Naive B cell (primary cell): ENCODE data around the gene NUDT21. TPM values are rescaled to one million over a fixed set of nuclear protein-coding genes. Genes with fewer than 3 reads are reported as not detected.
A peak's percentile ranks its signal among the peaks of the same experiment; 100 is the strongest.
"Not testable (repeated sequence)": the region's sequence is repeated elsewhere in the genome, so short reads cannot be mapped to it uniquely, and the experiment has no call there.

ENCODE experiments used
- ATAC-seq, 2 donors: fragments of 150-1000 bp; cut with Tn5 transposase; 2 replicates each; pipeline ENCODE4 v1.10.0; 2021; ENCODE audit warnings: low read depth in 2 of 2, mild to moderate bottlenecking in 2 of 2, moderate library complexity in 2 of 2
- DNase-seq: peaks from one replicate; pipeline ENCODE4 v3.0.0; 2022
- H3K27ac Mint-ChIP-seq, 6 donors: one replicate each; pipeline ENCODE4 v1.8.0; 2020 to 2022; ENCODE audit warnings: mild to moderate bottlenecking in 6 of 6, mixed read lengths in 6 of 6, moderate library complexity in 5 of 6, inconsistent platforms in 2 of 6
- H3K27me3 Mint-ChIP-seq, 3 donors: one replicate each; pipeline ENCODE4 v1.8.0; 2021 to 2022; ENCODE audit warnings: mixed read lengths in 3 of 3, mild to moderate bottlenecking in 1 of 3
- H3K36me3 Mint-ChIP-seq, 2 donors: one replicate each; pipeline ENCODE4 v1.8.0; 2020 to 2022; ENCODE audit warnings: mixed read lengths in 2 of 2, inconsistent platforms in 1 of 2, mild to moderate bottlenecking in 1 of 2
- H3K4me1 Mint-ChIP-seq, 3 donors: one replicate each; pipeline ENCODE4 v1.8.0; 2020 to 2022; ENCODE audit warnings: mixed read lengths in 3 of 3, inconsistent platforms in 1 of 3, mild to moderate bottlenecking in 1 of 3, moderate library complexity in 1 of 3
- H3K4me3 Mint-ChIP-seq, 8 donors: one replicate each; pipeline ENCODE4 v1.8.0; 2020 to 2022; ENCODE audit warnings: mild to moderate bottlenecking in 8 of 8, mixed read lengths in 8 of 8, moderate library complexity in 8 of 8, inconsistent platforms in 2 of 8
- H3K9me3 Mint-ChIP-seq, 7 donors: one replicate each; pipeline ENCODE4 v1.8.0; 2020 to 2022; ENCODE audit warnings: mixed read lengths in 7 of 7, mild to moderate bottlenecking in 5 of 7, inconsistent platforms in 2 of 7, moderate library complexity in 1 of 7
- polyA plus RNA-seq, 6 donors: library from polyadenylated mRNA; unstranded; fragments of 300-500 nt; fragmentation: Illumina TruSeq; gene quantifications; one replicate each; pipeline ENCODE4 v1.2.3, GENCODE V29; 2021; ENCODE audit warnings: low read depth in 6 of 6

NUDT21 gene
- 10 to 100 TPM; 61.6 to 83.9 (median 71.4) TPM for polyA plus RNA-seq

DNA sequence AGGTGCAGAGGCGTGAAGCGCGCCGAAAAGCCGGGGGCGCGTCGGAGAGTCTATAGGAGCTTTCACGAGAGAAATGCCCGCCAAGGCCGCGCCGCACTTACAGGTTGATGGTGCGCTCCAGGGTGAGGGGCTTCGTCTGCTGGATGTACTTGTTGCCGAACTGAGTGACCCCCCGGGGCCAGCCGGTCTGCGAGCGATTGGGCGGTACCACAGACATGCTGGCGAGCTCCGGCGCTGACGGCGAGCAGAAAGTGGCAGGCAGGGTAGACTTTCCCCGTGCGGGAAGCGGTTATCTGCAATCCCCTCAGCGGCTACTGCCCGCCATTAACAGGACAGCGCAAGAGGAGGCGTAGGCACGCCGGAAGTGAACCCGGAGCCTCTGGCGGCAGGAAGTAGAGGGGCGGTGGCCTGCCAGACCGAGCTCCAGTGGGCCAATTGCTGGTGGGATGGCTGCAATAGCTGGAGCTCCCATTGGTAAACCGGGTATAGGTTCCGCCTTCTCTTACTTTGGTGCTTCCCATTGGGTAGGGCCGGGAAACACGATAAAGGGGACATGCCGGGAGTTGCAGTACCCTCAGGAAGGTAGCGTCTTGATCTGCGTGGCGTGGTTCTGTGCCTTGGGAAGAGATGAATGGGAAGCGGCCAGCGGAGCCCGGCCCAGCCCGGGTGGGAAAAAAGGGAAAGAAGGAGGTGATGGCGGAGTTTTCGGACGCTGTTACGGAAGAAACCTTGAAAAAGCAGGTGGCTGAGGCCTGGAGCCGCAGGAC is at the start of gene NUDT21, which contains the start of gene OGFOD1:
Gene NUDT21 (minus strand): TSS at position 347 of the 767 bp plus-strand sequence. CDS start 130 bp downstream, at position 217.
Gene OGFOD1 (plus strand): TSS at position 569 of the 767 bp plus-strand sequence. CDS start 59 bp downstream, at position 628.
- Mint-ChIP-seq H3K27me3 (no peaks in the 10 kb centered on the region), H3K9me3 (no peaks in the 10 kb centered on the region), H3K27ac (peak within 1 kb of the TSS; percentile 84 to 96 (median 95)), H3K4me1 (peaks cover 27 to 37% (median 34%) of the 10 kb centered on the region in 3 donors), H3K4me3 (peak within 1 kb of the TSS; percentile 89 to 99 (median 99)), H3K36me3 (peaks cover 15 to 19% of the 10 kb centered on the region in 2 donors)
- ATAC-seq = peak; percentile 97
- peak; percentile 92 for DNase-seq

DNA sequence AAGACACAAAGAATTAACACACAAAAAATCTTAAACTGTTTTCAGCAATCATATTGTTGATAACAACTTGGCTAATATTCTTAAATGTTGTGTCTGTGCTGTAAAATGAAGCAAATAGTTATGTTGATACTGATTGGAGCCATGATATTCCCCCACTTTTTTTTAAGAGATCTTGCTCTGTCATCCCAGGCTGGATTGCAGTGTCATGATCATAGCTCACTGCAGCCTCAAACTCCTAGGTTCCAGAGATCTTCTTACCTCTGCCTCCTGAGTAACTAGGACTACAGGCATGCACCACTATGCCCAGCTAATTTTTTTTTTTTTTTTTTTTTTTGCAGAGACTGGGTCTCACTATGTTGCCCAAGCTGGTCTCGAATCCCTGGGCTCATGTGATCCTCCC is 42.7 kb upstream of the NUDT21 start:
- ATAC-seq (no peak), DNase-seq (no peak)
- no peaks in the 10 kb centered on the region for H3K27me3 Mint-ChIP-seq
- peaks cover 35 to 56% of the 10 kb centered on the region in 2 donors for H3K36me3 Mint-ChIP-seq
- H3K4me3 Mint-ChIP-seq = no peak overlapping the region
- peak overlapping the region in 1 of 6 donors; percentile 72 for H3K27ac Mint-ChIP-seq
- peaks cover 0 to 10% (median 0%) of the 10 kb centered on the region in 3 donors for H3K4me1 Mint-ChIP-seq
- H3K9me3 Mint-ChIP-seq = no peaks in the 10 kb centered on the region

DNA sequence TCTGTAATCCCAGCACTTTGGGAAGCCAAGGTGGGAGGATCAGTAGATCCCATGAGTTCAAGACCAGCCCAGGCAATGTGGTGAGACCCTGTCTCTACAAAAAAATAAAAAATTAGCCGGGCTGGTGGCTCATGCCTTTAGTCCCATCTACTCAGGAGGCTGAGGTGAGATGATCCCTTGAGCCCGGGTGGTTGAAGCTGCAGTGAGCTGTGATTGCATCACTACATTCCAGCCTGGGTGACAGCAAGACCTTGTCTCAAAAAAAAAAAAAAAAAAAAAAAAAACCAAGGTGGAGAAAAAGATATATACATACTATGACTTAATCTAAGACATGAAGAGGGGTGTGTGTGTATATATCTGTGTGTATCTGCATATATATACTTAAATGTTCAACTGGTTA is 42.0 kb upstream of the NUDT21 start:
- no peak for DNase-seq
- Mint-ChIP-seq H3K36me3 (peaks cover 28 to 49% of the 10 kb centered on the region in 2 donors), H3K27ac (no peak overlapping the region), H3K9me3 (no peaks in the 10 kb centered on the region), H3K27me3 (no peaks in the 10 kb centered on the region), H3K4me1 (peaks cover 0 to 10% (median 0%) of the 10 kb centered on the region in 3 donors), H3K4me3 (no peak overlapping the region)
- ATAC-seq = no peak

DNA sequence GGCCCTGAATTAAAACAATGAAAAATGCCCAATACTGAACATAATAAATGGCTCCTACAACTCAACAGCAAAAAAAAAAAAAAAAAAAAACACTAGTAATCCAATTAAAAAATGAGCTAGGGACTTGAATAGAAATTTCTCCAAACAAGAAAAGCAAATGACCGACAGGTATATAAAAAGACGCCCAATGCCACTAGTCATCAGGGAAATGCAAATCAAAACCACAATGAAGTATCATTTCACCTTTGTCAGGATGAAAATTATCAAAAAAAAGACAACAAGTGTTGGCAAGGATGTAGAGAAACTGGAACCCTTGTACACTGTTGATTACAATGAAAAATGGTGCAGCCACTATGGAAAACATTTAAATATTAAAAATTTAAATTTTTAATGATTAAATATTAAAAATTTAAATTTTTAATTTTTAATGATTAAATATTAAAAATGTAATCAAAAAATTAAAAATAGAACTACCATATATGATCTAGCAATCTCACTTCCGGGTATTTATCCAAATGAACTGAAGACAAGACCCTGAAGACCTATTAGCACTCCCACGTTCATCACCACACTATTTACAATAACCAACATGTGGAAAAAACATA is 40.6 kb upstream of the NUDT21 start:
- H3K4me1 Mint-ChIP-seq = peaks cover 0 to 10% (median 0%) of the 10 kb centered on the region in 3 donors
- H3K27ac Mint-ChIP-seq = peak overlapping the region in 1 of 6 donors; percentile 69
- H3K9me3 Mint-ChIP-seq = no peaks in the 10 kb centered on the region
- H3K27me3 Mint-ChIP-seq = no peaks in the 10 kb centered on the region
- no peak overlapping the region for H3K4me3 Mint-ChIP-seq
- DNase-seq (no peak), ATAC-seq (no peak)
- H3K36me3 Mint-ChIP-seq = peaks cover 14 to 35% of the 10 kb centered on the region in 2 donors

DNA sequence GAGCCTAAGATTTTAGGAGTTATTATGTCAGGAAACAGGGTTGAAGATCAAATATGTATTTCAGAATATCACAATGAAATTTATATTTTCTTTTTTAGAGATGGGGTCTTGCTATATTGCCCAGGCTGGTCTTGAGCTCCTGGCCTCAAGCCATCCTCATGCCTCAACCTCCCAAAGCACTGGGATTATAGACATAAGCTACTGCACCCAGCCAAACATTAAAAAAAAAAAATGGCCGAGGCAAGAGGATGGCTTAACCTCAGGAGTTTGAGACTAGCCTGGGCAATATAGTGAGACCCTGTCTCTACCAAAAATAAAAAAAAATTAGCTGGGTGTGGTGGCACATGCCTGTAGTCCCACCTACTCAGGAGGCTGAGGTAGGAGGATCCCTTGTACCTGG is 37.7 kb upstream of the NUDT21 start:
- H3K36me3 Mint-ChIP-seq = peaks cover 0 to 18% of the 10 kb centered on the region in 2 donors
- DNase-seq, H3K27me3 Mint-ChIP-seq, H3K4me3 Mint-ChIP-seq, ATAC-seq, H3K9me3 Mint-ChIP-seq, H3K27ac Mint-ChIP-seq: not testable (repeated sequence)
- H3K4me1 Mint-ChIP-seq = peaks cover 0 to 10% (median 0%) of the 10 kb centered on the region in 3 donors

DNA sequence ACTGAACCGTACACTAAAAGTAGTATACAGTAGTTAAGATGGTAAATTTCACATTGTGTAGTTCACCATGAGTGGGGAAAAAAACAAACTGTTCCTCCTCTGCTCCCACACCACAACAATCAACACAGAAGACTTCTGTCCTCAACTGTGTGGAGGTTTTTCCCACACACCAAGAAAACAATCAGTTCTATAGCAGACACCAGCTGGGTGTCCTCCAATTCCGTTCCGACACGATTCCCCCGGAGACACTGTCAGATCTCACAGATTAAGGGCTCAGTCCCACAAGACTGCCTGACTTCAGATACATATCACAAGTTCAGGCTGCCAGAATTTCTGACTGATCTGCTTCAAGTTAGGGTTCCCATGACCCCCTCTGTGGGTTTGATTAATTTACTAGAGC is 36.9 kb upstream of the NUDT21 start:
- Mint-ChIP-seq H3K27me3 (no peaks in the 10 kb centered on the region), H3K36me3 (peaks cover 0 to 13% of the 10 kb centered on the region in 2 donors), H3K4me3 (no peak overlapping the region), H3K27ac (no peak overlapping the region), H3K9me3 (peaks cover 0 to 3% (median 0%) of the 10 kb centered on the region in 7 donors), H3K4me1 (peaks cover 0 to 10% (median 0%) of the 10 kb centered on the region in 3 donors)
- ATAC-seq = no peak
- DNase-seq = no peak

DNA sequence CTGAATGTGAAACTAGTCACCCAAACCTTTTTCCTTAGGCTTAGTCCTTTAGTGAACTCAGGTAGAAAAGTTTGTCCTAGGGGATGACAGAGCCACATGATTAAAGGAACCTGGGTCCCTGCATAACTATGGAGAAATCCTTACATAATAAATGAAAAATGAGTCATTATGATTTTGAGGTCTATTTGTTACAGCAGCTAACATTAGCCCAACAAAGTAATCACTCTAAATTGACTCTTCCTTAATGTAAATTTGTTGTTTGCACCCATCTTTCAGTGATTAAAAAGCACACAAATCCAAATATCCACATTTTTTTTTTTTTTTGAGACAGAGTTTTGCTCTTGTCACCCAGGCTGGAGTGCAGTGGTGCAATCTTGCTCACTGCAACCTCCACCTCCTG is 32.3 kb upstream of the NUDT21 start:
- Mint-ChIP-seq H3K4me3 (no peak overlapping the region), H3K27ac (no peak overlapping the region), H3K9me3 (peaks cover 0 to 3% (median 0%) of the 10 kb centered on the region in 7 donors), H3K27me3 (no peaks in the 10 kb centered on the region), H3K4me1 (no peaks in the 10 kb centered on the region), H3K36me3 (peaks cover 0 to 12% of the 10 kb centered on the region in 2 donors)
- DNase-seq (no peak), ATAC-seq (no peak)

DNA sequence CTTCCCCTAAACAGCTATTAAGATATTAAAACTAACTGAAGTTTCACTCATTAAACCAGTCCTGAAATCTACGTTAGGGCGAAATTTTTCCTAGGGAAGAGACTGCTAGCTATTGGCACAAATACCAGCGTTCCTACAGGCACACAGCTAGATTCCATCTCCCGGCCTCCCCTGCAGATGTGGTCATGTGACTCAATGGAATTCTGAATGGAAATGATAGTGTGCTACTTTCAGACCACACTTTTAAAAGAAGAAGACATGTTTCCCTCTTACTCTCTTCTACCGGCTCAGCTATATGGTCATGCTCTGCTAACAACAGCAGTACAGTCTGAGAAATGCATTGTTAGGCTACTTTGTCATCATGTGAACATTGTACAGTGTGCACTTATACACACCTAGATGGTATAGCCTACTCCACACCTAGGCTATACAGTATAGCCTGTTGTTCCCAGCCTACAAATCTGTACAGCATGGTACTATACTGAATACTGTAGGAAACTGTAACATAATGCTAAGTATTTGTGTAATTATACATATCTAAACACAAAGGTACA is 31.6 kb upstream of the NUDT21 start:
- Mint-ChIP-seq H3K27me3 (no peaks in the 10 kb centered on the region), H3K4me1 (no peaks in the 10 kb centered on the region), H3K4me3 (no peak overlapping the region), H3K36me3 (peaks cover 0 to 12% of the 10 kb centered on the region in 2 donors), H3K9me3 (peaks cover 0 to 3% (median 0%) of the 10 kb centered on the region in 7 donors), H3K27ac (no peak overlapping the region)
- ATAC-seq (no peak), DNase-seq (no peak)

DNA sequence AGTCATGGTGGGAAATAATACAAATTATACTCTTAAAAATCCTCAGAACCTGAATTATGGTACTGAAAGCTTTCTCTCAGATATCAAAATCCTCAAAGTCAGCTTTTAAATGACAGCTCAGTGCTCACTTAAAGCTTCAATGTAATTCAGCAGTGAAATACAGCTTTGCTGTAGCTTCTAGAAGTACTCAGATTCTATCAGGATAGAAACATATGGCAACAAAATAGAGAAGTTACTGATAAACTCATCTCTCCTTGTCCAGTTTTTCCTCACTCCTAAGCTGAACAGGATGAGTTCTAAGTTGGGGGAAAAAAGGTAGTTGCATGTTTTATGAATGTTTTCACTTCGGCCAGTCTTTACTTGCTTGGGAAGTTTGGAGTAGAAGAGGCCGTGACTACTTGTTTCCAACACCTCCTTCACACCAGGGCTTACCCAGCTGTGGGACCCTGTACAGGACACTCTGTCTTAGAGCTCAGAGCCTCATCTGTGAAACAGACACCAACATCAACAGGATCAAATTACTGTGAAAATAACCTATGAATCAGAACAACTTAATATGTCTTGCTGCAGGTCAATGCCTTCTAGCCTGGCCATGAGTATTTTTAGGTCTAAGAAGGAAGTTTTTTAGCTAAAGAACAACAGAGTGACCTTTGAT is 30.5 kb upstream of the NUDT21 start:
- peaks cover 0 to 3% (median 0%) of the 10 kb centered on the region in 7 donors for H3K9me3 Mint-ChIP-seq
- H3K4me1 Mint-ChIP-seq = no peaks in the 10 kb centered on the region
- ATAC-seq (no peak), DNase-seq (no peak)
- no peak overlapping the region for H3K4me3 Mint-ChIP-seq
- no peaks in the 10 kb centered on the region for H3K27me3 Mint-ChIP-seq
- peak overlapping the region in 1 of 6 donors; percentile 86 for H3K27ac Mint-ChIP-seq
- peaks cover 0 to 13% of the 10 kb centered on the region in 2 donors for H3K36me3 Mint-ChIP-seq

DNA sequence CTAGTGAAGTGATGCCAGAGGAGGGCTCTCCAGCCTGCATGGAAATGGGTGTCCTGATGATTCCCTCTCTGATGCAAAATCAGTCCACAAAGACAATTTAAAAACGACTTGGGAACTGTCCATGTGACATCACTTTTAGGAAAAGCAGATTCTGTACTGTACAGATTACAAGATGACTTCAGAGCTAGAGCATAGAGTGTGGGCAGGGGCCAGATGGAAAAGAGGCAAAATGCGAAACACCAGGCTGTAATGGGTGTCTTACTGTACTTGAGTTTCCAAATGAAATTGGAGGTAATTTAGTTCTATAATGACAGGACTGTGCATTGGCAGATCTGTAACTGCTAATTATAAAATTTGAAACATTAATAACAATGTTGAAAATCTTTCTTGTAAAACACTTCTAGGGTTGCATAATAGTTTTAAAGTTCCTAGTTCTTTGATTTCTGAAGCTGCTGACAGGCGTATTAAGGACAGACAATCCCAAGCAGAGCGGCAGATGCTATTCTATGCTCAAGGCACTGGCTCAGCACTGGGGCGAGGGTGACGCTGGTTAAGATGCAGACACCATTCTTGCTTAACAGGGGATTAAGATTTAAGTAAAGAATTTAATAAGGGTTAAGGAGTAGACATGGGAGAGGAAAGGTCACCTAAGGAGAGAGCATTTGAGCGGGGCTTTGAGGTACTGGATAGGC is 29.8 kb upstream of the NUDT21 start:
- ATAC-seq (no peak), DNase-seq (no peak)
- Mint-ChIP-seq H3K27ac (peak overlapping the region in 1 of 6 donors; percentile 86), H3K4me3 (no peak overlapping the region), H3K27me3 (no peaks in the 10 kb centered on the region), H3K9me3 (no peaks in the 10 kb centered on the region), H3K36me3 (peaks cover 0 to 15% of the 10 kb centered on the region in 2 donors), H3K4me1 (no peaks in the 10 kb centered on the region)

DNA sequence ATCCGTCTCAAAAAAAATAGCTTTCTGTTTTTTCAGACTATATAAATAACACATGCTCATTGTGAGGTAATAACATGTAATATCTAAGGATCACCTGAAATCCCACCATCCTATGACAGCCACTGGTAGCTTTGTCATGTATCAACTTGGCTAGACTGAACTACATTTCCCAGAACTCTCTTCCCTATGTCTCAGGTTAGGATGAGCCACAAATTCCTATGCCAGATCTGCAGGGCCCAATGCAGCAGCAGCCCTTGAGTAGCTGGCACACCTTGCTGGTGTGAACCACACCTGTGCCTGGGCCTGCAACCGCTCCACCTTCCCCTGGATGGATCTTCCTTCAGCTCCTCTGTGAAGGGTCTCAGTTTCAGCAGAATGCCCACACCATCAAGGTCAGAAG is 28.3 kb upstream of the NUDT21 start:
- Mint-ChIP-seq H3K4me1 (no peaks in the 10 kb centered on the region), H3K27ac (peak overlapping the region in 1 of 6 donors; percentile 82), H3K9me3 (no peaks in the 10 kb centered on the region), H3K36me3 (peaks cover 0 to 15% of the 10 kb centered on the region in 2 donors), H3K27me3 (no peaks in the 10 kb centered on the region), H3K4me3 (peak overlapping the region in 1 of 8 donors; percentile 79)
- ATAC-seq = no peak
- DNase-seq = no peak

DNA sequence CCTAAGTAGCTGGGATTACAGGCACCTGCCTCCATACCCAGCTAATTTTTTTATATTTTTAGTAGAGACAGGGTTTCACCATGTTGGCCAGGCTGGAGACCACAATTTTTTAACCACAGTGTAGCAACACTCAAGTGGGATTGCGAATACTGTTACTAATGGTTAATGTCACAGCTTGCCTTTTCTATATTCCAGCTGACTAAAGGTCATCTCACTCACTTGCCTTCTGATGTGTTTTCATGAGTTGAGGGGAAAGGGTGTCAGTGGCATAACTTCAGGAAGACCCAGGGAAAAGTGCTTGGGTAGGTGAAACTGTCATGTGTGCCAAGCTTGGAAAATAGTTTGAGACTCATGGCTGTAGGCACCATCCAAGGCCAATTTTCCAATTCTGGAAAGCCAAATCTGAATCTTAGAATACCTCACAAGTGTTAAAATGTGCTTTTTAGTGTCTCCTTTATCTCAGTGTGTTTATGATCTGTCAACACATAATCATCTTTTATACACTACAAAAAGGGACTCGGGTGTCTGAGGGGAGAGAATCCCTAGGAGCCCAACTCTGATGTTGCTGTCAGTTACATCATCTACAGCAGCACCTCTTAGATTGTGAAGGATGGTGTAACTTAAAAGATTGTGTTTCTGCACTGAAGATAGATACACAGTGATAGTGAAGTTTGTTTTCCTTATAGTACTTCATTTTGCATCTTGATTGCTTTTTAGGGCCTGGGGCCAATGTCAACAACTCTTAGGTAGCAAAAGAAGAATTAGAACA is 27.3 kb upstream of the NUDT21 start:
- Mint-ChIP-seq H3K36me3 (peaks cover 0 to 15% of the 10 kb centered on the region in 2 donors), H3K4me1 (no peaks in the 10 kb centered on the region), H3K9me3 (no peaks in the 10 kb centered on the region), H3K27me3 (no peaks in the 10 kb centered on the region), H3K27ac (no peak overlapping the region), H3K4me3 (no peak overlapping the region)
- no peak for DNase-seq
- ATAC-seq = no peak
